Measurements from ENCODE around the gene MEMO1.

Gene MEMO1

DNA sequence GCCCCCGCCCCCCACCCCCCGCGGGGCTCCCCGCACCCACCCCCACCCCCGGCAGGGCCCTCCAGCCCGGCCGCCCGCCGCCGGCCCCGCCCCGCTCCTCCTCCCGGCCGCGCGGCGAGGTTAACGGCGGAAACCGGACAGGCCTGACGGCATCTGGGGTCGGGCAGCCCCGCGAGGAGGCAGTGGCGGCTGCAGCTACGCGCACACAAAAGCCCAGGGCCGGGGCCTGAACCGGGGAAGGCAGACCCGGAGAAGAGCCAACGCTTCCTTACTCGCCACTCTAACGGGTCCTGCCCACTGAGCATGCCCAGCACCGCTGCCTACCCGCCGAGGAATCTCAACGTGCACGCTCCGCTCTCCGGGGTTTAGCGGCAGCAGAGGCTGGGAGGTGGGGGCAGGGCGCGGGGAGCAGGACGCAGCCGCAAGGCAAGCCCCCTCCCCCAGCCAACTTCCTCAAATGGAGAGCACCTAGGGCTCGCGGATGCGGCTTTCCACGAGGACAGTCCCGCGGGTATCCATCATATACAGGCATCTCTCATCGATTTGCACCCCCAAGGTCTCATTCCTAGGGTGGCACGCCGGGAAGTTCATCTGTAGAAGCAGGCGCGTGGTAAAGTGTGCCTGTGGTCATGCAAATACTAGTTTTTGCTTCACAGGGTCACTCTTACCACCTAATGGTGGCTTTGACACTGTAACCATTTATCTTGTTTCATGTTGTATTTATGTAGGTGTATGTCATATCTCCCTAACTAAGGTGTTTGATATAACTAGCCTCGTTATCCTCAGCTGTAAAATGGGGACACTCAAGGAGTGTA lies at the start of gene MEMO1:
MEMO1 (minus strand) TSS at position 339 of the 815 bp plus-strand sequence. CDS start 761 bp downstream, outside the sequence.
- TF ChIP-seq NFIC (IDR thresholded peaks at IDR 0.05) (no peak), EP300 (IDR thresholded peaks at IDR 0.05; ENCODE audit: borderline replicate concordance) (no peak), FOXM1 (IDR thresholded peaks at IDR 0.05; ENCODE audit: borderline replicate concordance, low read depth) (no peak), YY1 (IDR thresholded peaks at IDR 0.05; ENCODE audit: low read depth) (no peak), CREB1 (IDR thresholded peaks at IDR 0.05; ENCODE audit: low read depth) (no peak), TAF1 (IDR thresholded peaks at IDR 0.05; ENCODE audit: low read depth) (peak; percentile 48; the same call in 1 of the 2 replicates), TCF12 (IDR thresholded peaks at IDR 0.05; ENCODE audit: low read depth) (peak; percentile 55), RAD21 (IDR thresholded peaks at IDR 0.05; ENCODE audit: low read depth) (no peak), CEBPB (IDR thresholded peaks at IDR 0.05) (no peak), EGR1 (IDR thresholded peaks at IDR 0.05) (no peak), TEAD4 (IDR thresholded peaks at IDR 0.05) (peak; percentile 49; the same call in 1 of the 2 replicates), ZBTB7A (IDR thresholded peaks at IDR 0.05; ENCODE audit: low read depth) (no peak)
- TF ChIP-seq, protein P1, sequence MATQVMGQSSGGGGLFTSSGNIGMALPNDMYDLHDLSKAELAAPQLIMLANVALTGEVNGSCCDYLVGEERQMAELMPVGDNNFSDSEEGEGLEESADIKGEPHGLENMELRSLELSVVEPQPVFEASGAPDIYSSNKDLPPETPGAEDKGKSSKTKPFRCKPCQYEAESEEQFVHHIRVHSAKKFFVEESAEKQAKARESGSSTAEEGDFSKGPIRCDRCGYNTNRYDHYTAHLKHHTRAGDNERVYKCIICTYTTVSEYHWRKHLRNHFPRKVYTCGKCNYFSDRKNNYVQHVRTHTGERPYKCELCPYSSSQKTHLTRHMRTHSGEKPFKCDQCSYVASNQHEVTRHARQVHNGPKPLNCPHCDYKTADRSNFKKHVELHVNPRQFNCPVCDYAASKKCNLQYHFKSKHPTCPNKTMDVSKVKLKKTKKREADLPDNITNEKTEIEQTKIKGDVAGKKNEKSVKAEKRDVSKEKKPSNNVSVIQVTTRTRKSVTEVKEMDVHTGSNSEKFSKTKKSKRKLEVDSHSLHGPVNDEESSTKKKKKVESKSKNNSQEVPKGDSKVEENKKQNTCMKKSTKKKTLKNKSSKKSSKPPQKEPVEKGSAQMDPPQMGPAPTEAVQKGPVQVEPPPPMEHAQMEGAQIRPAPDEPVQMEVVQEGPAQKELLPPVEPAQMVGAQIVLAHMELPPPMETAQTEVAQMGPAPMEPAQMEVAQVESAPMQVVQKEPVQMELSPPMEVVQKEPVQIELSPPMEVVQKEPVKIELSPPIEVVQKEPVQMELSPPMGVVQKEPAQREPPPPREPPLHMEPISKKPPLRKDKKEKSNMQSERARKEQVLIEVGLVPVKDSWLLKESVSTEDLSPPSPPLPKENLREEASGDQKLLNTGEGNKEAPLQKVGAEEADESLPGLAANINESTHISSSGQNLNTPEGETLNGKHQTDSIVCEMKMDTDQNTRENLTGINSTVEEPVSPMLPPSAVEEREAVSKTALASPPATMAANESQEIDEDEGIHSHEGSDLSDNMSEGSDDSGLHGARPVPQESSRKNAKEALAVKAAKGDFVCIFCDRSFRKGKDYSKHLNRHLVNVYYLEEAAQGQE (IDR thresholded peaks at IDR 0.05; ENCODE audit: low read depth) = no peak
- TF ChIP-seq, protein P2, sequence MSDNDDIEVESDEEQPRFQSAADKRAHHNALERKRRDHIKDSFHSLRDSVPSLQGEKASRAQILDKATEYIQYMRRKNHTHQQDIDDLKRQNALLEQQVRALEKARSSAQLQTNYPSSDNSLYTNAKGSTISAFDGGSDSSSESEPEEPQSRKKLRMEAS (IDR thresholded peaks at IDR 0.05) = peak; percentile 68
- TF ChIP-seq, protein P3, sequence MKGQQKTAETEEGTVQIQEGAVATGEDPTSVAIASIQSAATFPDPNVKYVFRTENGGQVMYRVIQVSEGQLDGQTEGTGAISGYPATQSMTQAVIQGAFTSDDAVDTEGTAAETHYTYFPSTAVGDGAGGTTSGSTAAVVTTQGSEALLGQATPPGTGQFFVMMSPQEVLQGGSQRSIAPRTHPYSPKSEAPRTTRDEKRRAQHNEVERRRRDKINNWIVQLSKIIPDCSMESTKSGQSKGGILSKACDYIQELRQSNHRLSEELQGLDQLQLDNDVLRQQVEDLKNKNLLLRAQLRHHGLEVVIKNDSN (IDR thresholded peaks at IDR 0.05) = no peak

DNA sequence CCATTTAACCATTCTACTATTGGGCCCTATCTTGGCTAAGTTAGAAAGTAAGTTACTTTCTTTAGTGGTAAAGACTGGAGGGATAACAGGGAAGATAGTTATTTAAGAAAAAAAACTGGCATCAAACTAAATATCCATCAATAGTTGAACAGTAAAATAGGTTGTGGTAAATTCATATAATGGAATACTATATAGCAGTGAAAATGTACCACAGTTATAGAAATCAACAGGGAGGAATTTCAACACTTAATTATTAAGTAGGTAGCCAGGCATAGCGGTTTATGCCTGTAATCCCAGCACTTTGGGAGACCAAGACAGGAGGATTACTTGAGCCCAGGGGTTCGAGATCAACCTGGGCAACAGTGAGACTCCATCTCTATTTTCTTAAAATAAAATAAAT lies 49.5 kb upstream of the MEMO1 start:
- TF ChIP-seq NFIC (IDR thresholded peaks at IDR 0.05) = no peak
- no peak for TF ChIP-seq FOXM1 (IDR thresholded peaks at IDR 0.05; ENCODE audit: borderline replicate concordance, low read depth)
- no peak for TF ChIP-seq RAD21 (IDR thresholded peaks at IDR 0.05; ENCODE audit: low read depth)
- no peak for TF ChIP-seq CEBPB (IDR thresholded peaks at IDR 0.05)
- TF ChIP-seq EGR1 (IDR thresholded peaks at IDR 0.05) = no peak
- no peak for TF ChIP-seq TEAD4 (IDR thresholded peaks at IDR 0.05)
- TF ChIP-seq, protein P1 (IDR thresholded peaks at IDR 0.05; ENCODE audit: low read depth) = no peak
- TF ChIP-seq EP300 (IDR thresholded peaks at IDR 0.05; ENCODE audit: borderline replicate concordance) = no peak
- no peak for TF ChIP-seq YY1 (IDR thresholded peaks at IDR 0.05; ENCODE audit: low read depth)
- TF ChIP-seq TCF12 (IDR thresholded peaks at IDR 0.05; ENCODE audit: low read depth) = no peak
- TF ChIP-seq CREB1 (IDR thresholded peaks at IDR 0.05; ENCODE audit: low read depth) = no peak
- TF ChIP-seq TAF1 (IDR thresholded peaks at IDR 0.05; ENCODE audit: low read depth) = no peak
- TF ChIP-seq, protein P2 (IDR thresholded peaks at IDR 0.05) = no peak
- TF ChIP-seq, protein P3 (IDR thresholded peaks at IDR 0.05) = no peak
- no peak for TF ChIP-seq ZBTB7A (IDR thresholded peaks at IDR 0.05; ENCODE audit: low read depth)

DNA sequence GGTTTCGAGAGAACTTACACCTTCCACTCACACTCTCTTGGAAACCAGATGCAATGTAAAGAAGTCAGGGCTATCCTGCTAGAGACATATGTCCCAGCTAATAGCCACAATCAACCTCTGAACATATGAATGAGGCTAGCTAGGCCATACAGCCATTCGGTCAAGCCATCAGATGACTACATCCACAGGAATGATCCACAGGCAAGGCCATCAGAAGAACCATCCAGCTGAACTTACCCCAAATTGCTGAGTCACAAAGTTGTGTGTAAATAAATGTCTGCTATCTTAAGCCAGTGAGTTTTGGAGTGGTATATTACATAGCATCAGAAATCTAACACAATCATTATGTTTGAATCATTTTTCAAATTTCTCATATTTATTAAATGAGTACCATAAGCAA lies 47.3 kb upstream of the MEMO1 start:
- no peak for TF ChIP-seq CREB1 (IDR thresholded peaks at IDR 0.05; ENCODE audit: low read depth)
- no peak for TF ChIP-seq TEAD4 (IDR thresholded peaks at IDR 0.05)
- TF ChIP-seq EGR1 (IDR thresholded peaks at IDR 0.05) = no peak
- no peak for TF ChIP-seq EP300 (IDR thresholded peaks at IDR 0.05; ENCODE audit: borderline replicate concordance)
- TF ChIP-seq, protein P3 (IDR thresholded peaks at IDR 0.05) = no peak
- TF ChIP-seq, protein P2 (IDR thresholded peaks at IDR 0.05) = no peak
- TF ChIP-seq FOXM1 (IDR thresholded peaks at IDR 0.05; ENCODE audit: borderline replicate concordance, low read depth) = no peak
- no peak for TF ChIP-seq ZBTB7A (IDR thresholded peaks at IDR 0.05; ENCODE audit: low read depth)
- no peak for TF ChIP-seq YY1 (IDR thresholded peaks at IDR 0.05; ENCODE audit: low read depth)

DNA sequence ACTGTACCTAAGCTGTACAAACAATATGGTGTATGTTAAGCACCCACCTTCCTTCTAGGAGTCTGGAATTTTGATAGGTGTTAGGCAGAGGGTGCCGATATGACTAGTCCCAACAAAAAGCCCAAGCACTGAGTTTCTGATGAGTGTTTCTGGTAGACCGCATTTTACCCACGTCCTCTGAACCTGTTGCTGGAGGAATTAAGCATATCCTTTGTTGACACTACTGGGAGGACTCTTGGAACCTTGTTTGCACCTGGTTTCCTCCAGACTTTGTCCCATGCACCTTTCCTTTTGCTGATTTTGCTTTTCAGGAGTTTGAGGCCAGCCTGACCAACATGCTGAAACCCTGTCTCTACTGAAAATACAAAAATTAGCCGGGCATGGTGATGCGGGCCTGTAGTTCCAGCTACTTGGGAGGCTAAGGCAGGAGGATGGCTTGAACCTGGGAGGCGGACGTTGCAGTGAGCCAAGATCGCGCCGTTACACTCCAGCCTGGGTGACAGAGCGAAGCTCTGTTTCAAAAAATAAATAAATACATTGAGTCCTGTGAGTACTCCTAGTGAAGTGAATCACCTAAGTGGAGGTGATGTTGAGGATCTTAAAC lies 41.1 kb upstream of the MEMO1 start:
- TF ChIP-seq TEAD4 (IDR thresholded peaks at IDR 0.05) = no peak
- TF ChIP-seq, protein P2 (IDR thresholded peaks at IDR 0.05) = no peak
- TF ChIP-seq CREB1 (IDR thresholded peaks at IDR 0.05; ENCODE audit: low read depth) = no peak
- TF ChIP-seq RAD21 (IDR thresholded peaks at IDR 0.05; ENCODE audit: low read depth) = no peak
- no peak for TF ChIP-seq CEBPB (IDR thresholded peaks at IDR 0.05)
- TF ChIP-seq EGR1 (IDR thresholded peaks at IDR 0.05) = no peak
- no peak for TF ChIP-seq YY1 (IDR thresholded peaks at IDR 0.05; ENCODE audit: low read depth)
- no peak for TF ChIP-seq ZBTB7A (IDR thresholded peaks at IDR 0.05; ENCODE audit: low read depth)
- TF ChIP-seq, protein P3 (IDR thresholded peaks at IDR 0.05) = no peak
- TF ChIP-seq NFIC (IDR thresholded peaks at IDR 0.05) = no peak
- TF ChIP-seq, protein P1 (IDR thresholded peaks at IDR 0.05; ENCODE audit: low read depth) = no peak
- no peak for TF ChIP-seq EP300 (IDR thresholded peaks at IDR 0.05; ENCODE audit: borderline replicate concordance)
- TF ChIP-seq TCF12 (IDR thresholded peaks at IDR 0.05; ENCODE audit: low read depth) = no peak
- TF ChIP-seq FOXM1 (IDR thresholded peaks at IDR 0.05; ENCODE audit: borderline replicate concordance, low read depth) = no peak
- no peak for TF ChIP-seq TAF1 (IDR thresholded peaks at IDR 0.05; ENCODE audit: low read depth)
